ENCODE data around the gene EMC7.

DNA sequence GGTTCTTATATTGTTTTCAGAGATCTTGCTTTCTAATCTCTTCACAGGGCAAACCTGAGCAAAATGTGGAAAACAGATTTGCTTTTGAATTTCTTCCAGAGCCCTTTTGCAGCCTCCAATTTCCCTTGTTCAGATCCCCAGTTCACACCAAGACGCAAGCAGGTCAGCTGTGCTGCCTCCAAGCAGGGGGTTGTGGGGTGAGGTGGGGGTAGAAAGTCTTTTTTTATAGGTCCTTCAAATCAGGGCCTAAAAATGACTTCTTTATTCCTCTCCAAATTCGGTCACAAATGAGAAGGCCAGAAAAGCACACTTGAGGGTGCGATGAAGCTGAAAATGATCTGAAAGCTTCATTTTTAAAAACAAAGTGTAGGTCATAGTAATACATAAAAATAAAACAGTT is 36.4 kb downstream of the EMC7 start:
- TF ChIP-seq, protein P1, sequence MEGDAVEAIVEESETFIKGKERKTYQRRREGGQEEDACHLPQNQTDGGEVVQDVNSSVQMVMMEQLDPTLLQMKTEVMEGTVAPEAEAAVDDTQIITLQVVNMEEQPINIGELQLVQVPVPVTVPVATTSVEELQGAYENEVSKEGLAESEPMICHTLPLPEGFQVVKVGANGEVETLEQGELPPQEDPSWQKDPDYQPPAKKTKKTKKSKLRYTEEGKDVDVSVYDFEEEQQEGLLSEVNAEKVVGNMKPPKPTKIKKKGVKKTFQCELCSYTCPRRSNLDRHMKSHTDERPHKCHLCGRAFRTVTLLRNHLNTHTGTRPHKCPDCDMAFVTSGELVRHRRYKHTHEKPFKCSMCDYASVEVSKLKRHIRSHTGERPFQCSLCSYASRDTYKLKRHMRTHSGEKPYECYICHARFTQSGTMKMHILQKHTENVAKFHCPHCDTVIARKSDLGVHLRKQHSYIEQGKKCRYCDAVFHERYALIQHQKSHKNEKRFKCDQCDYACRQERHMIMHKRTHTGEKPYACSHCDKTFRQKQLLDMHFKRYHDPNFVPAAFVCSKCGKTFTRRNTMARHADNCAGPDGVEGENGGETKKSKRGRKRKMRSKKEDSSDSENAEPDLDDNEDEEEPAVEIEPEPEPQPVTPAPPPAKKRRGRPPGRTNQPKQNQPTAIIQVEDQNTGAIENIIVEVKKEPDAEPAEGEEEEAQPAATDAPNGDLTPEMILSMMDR (IDR thresholded peaks at IDR 0.05), result no peak
- no peak for TF ChIP-seq POLR2A (IDR thresholded peaks at IDR 0.05)

Measured in lower leg skin (tissue), 3 donors.